HEK293 (cell line): Measurements from ENCODE around the gene PLIN5.

Experiments
- CTCF ChIA-PET: fragments of 350-600 bp; formaldehyde crosslinking; extraction: SDS; loops from one replicate; lab custom pipeline; 2021; ENCODE audit warnings: antibody characterized with exemption; lab: Yijun Ruan, JAX
- POLR2A ChIA-PET: fragments of 300-600 bp; formaldehyde crosslinking; extraction: SDS; loops from one replicate; lab custom pipeline; 2020; ENCODE audit warnings: antibody characterized with exemption, inconsistent platforms; lab: Yijun Ruan, JAX
- H3K27ac ChIP-seq: fragments of 200-500 bp; sonication (Bioruptor generic); 2 replicates; pipeline ENCODE4 v1.5.1; 2014; ENCODE audit warnings: low read depth, low read length, control low read depth, inconsistent platforms; ENCODE audit errors: extremely low read depth
- H3K36me3 ChIP-seq, 2 experiments: fragments of 200-500 bp in 1 of 2; sonication (Bioruptor generic) in 1 of 2; 1 replicate in 1 of 2; 2 replicates in 1 of 2; pipeline ENCODE4 v1.5.1; 2014 to 2017; ENCODE audit warnings: inconsistent platforms in 2 of 2, low read length in 2 of 2; ENCODE audit not compliant: control insufficient read depth in 2 of 2, insufficient read depth in 1 of 2
- H3K4me1 ChIP-seq: fragments of 200-500 bp; sonication (Bioruptor generic); 2 replicates; pipeline ENCODE4 v1.5.1; 2014; ENCODE audit warnings: mild to moderate bottlenecking, low read length, inconsistent platforms; ENCODE audit not compliant: control insufficient read depth, insufficient read depth
- H3K4me3 ChIP-seq: 2 replicates; pipeline ENCODE4 v1.5.1; 2011; ENCODE audit warnings: low read depth, mild to moderate bottlenecking, control low read depth, low read length, moderate library complexity
- H3K9me3 ChIP-seq: fragments of 200-500 bp; sonication (Bioruptor generic); 2 replicates; pipeline ENCODE4 v1.5.1; 2014; ENCODE audit warnings: low read depth, low read length, inconsistent platforms; ENCODE audit not compliant: control insufficient read depth, insufficient read depth
- HOXC10 ChIP-seq: sonication (generic); formaldehyde crosslinking; IDR thresholded peaks from 2 replicates; pipeline ENCODE4 v1.8.1; 2023; ENCODE audit warnings: mild to moderate bottlenecking, missing genetic modification reagents
- KLF8 ChIP-seq: fragments of 450-650 bp; formaldehyde crosslinking; IDR thresholded peaks from 2 replicates; pipeline ENCODE4 v1.5.1; 2016; ENCODE audit warnings: missing biosample characterization, missing genetic modification characterization
- SP7 ChIP-seq: fragments of 450-650 bp; formaldehyde crosslinking; IDR thresholded peaks from 2 replicates; pipeline ENCODE4 v1.5.1; 2016; ENCODE audit warnings: missing biosample characterization, missing genetic modification characterization
- WT1 ChIP-seq: fragments of 450-650 bp; formaldehyde crosslinking; IDR thresholded peaks from 2 replicates; pipeline ENCODE4 v1.5.1; 2016; ENCODE audit warnings: missing biosample characterization, missing genetic modification characterization
- ZBTB8A ChIP-seq: fragments of 450-650 bp; formaldehyde crosslinking; IDR thresholded peaks from 2 replicates; pipeline ENCODE4 v1.5.1; 2016; ENCODE audit warnings: missing biosample characterization, missing genetic modification characterization
- ZNF114 ChIP-seq: fragments of 450-650 bp; formaldehyde crosslinking; IDR thresholded peaks from 2 replicates; pipeline ENCODE4 v1.5.0; 2017; ENCODE audit warnings: missing biosample characterization, missing genetic modification characterization
- ZNF16 ChIP-seq: fragments of 450-650 bp; formaldehyde crosslinking; IDR thresholded peaks from 2 replicates; pipeline ENCODE4 v1.5.1; 2016; ENCODE audit warnings: low read depth, missing biosample characterization, missing genetic modification characterization
- ZNF2 ChIP-seq: fragments of 450-650 bp; formaldehyde crosslinking; IDR thresholded peaks from 2 replicates; pipeline ENCODE4 v1.5.1; 2016; ENCODE audit warnings: missing biosample characterization, missing genetic modification characterization
- ZNF433 ChIP-seq: fragments of 450-650 bp; formaldehyde crosslinking; IDR thresholded peaks from 2 replicates; pipeline ENCODE4 v1.5.1; 2016; ENCODE audit warnings: missing biosample characterization, missing genetic modification characterization, low read depth
- ZNF623 ChIP-seq: fragments of 450-650 bp; formaldehyde crosslinking; IDR thresholded peaks from 2 replicates; pipeline ENCODE4 v1.5.1; 2016; ENCODE audit warnings: missing biosample characterization, missing genetic modification characterization
- ZSCAN16 ChIP-seq: fragments of 450-650 bp; formaldehyde crosslinking; IDR thresholded peaks from 2 replicates; pipeline ENCODE4 v1.5.1; 2016; ENCODE audit warnings: missing biosample characterization, missing genetic modification characterization
- TF ChIP-seq, protein P1 (sequence below): fragments of 450-650 bp; formaldehyde crosslinking; IDR thresholded peaks from 2 replicates; pipeline ENCODE4 v1.5.1; 2016; ENCODE audit warnings: missing biosample characterization, missing genetic modification characterization
- TF ChIP-seq, protein P2 (sequence below): fragments of 450-650 bp; formaldehyde crosslinking; conservative IDR thresholded peaks from 2 replicates; pipeline ENCODE4 v1.5.1; 2016; ENCODE audit warnings: low read depth, missing biosample characterization, missing genetic modification characterization
- TF ChIP-seq, protein P3 (sequence below): fragments of 450-650 bp; formaldehyde crosslinking; IDR thresholded peaks from 2 replicates; pipeline ENCODE4 v1.5.1; 2016; ENCODE audit warnings: missing biosample characterization, missing genetic modification characterization
- TF ChIP-seq, protein P4 (sequence below): fragments of 450-650 bp; formaldehyde crosslinking; IDR thresholded peaks from 2 replicates; pipeline ENCODE4 v1.5.1; 2016; ENCODE audit warnings: missing biosample characterization, missing genetic modification characterization

Gene PLIN5

DNA sequence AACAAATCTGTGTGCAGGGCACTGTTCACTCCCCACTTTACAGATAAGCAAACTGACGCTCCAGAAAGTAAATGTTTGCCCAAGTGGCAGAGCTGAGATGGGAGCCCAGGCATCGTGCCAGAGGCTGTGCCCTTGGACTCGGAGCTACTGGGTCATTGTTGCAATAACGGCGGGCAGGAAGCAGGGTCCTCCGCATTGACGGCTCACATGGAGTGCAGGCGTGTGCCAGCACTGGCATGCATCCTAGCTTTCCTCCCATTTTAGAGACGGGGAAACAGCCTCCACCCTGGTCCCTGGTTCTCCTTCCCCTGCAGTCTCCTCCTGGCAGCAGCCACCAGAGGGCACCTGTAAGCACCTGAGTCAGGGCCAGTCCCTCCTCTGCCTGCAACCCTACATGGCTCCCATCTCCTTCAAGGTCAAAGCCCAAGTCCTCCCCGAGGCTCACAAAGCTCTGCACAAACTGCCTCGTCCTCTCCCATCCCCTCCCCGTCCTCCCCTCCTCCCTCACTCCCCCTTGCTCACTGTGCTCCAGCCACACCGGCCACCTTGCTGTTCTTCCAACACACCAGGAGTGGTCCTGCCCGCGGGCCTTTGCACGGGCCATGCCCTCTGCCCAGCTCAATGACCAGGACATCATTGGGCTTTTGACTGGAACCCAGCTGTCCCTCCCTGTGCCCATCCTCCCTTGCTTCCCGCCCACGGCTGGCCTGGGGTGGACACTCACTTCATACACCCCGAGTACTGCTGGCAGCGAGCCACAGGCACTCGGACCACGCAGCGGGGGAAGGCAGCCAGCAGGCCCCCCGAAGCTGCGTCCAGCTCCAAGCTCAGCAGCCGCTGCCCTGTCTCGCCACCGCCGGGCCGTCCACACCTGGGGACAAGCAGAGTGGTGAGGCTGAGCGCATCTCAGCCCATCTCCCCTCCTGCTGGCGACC is 12.5 kb upstream of the PLIN5 start:
- H3K27ac ChIP-seq, result no peak overlapping the region
- ChIA-PET CTCF (interaction anchor here (0.6 to 1.5 kb wide), 12 partner anchors 8 to 280 kb away, joined by 3 to 5 read pairs (median 3); no protein-coding TSS in a partner anchor), POLR2A (no interaction called here)
- H3K4me1 ChIP-seq, result no peaks in the 10 kb centered on the region
- no peak for TF ChIP-seq ZSCAN16
- TF ChIP-seq, protein P1, sequence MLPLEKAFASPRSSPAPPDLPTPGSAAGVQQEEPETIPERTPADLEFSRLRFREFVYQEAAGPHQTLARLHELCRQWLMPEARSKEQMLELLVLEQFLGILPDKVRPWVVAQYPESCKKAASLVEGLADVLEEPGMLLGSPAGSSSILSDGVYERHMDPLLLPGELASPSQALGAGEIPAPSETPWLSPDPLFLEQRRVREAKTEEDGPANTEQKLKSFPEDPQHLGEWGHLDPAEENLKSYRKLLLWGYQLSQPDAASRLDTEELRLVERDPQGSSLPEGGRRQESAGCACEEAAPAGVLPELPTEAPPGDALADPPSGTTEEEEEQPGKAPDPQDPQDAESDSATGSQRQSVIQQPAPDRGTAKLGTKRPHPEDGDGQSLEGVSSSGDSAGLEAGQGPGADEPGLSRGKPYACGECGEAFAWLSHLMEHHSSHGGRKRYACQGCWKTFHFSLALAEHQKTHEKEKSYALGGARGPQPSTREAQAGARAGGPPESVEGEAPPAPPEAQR (tag by site-specific recombination), result no peak
- no peak for TF ChIP-seq HOXC10 (CRISPR knock-in tag)
- no peak for TF ChIP-seq ZNF433
- TF ChIP-seq, protein P2, sequence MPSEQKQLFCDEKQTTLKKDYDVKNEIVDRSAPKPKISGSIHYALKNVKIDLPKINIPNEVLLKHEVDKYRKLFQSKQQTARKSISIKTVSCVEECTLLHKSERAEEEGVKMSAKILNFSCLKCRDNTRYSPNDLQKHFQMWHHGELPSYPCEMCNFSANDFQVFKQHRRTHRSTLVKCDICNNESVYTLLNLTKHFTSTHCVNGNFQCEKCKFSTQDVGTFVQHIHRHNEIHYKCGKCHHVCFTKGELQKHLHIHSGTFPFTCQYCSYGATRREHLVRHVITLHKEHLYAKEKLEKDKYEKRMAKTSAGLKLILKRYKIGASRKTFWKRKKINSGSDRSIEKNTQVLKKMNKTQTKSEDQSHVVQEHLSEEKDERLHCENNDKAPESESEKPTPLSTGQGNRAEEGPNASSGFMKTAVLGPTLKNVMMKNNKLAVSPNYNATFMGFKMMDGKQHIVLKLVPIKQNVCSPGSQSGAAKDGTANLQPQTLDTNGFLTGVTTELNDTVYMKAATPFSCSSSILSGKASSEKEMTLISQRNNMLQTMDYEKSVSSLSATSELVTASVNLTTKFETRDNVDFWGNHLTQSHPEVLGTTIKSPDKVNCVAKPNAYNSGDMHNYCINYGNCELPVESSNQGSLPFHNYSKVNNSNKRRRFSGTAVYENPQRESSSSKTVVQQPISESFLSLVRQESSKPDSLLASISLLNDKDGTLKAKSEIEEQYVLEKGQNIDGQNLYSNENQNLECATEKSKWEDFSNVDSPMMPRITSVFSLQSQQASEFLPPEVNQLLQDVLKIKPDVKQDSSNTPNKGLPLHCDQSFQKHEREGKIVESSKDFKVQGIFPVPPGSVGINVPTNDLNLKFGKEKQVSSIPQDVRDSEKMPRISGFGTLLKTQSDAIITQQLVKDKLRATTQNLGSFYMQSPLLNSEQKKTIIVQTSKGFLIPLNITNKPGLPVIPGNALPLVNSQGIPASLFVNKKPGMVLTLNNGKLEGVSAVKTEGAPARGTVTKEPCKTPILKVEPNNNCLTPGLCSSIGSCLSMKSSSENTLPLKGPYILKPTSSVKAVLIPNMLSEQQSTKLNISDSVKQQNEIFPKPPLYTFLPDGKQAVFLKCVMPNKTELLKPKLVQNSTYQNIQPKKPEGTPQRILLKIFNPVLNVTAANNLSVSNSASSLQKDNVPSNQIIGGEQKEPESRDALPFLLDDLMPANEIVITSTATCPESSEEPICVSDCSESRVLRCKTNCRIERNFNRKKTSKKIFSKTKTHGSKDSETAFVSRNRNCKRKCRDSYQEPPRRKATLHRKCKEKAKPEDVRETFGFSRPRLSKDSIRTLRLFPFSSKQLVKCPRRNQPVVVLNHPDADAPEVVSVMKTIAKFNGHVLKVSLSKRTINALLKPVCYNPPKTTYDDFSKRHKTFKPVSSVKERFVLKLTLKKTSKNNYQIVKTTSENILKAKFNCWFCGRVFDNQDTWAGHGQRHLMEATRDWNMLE, result no peak
- TF ChIP-seq ZNF114, result no peak
- TF ChIP-seq WT1, result no peak
- TF ChIP-seq SP7 (tag by site-specific recombination), result 0 out of 2 replicates have a peak, but pooled peaks have one; percentile 14
- peak; percentile 96 for TF ChIP-seq ZNF16 (tag by site-specific recombination)
- no peak for TF ChIP-seq ZBTB8A
- peak; percentile 48; the same call in 1 of the 2 replicates for TF ChIP-seq KLF8 (tag by site-specific recombination)
- TF ChIP-seq, protein P3, sequence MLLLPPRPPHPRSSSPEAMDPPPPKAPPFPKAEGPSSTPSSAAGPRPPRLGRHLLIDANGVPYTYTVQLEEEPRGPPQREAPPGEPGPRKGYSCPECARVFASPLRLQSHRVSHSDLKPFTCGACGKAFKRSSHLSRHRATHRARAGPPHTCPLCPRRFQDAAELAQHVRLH (tag by site-specific recombination), result peak; percentile 73; the same call in 1 of the 2 replicates
- TF ChIP-seq ZNF623 (tag by site-specific recombination), result peak; percentile 99
- TF ChIP-seq, protein P4, sequence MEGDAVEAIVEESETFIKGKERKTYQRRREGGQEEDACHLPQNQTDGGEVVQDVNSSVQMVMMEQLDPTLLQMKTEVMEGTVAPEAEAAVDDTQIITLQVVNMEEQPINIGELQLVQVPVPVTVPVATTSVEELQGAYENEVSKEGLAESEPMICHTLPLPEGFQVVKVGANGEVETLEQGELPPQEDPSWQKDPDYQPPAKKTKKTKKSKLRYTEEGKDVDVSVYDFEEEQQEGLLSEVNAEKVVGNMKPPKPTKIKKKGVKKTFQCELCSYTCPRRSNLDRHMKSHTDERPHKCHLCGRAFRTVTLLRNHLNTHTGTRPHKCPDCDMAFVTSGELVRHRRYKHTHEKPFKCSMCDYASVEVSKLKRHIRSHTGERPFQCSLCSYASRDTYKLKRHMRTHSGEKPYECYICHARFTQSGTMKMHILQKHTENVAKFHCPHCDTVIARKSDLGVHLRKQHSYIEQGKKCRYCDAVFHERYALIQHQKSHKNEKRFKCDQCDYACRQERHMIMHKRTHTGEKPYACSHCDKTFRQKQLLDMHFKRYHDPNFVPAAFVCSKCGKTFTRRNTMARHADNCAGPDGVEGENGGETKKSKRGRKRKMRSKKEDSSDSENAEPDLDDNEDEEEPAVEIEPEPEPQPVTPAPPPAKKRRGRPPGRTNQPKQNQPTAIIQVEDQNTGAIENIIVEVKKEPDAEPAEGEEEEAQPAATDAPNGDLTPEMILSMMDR, result peak; percentile 54
- TF ChIP-seq ZNF2 (tag by site-specific recombination), result no peak
- H3K9me3 ChIP-seq, result no peaks in the 10 kb centered on the region
- H3K36me3 ChIP-seq, result peaks cover 0 to 17% of the 10 kb centered on the region in 2 experiments; a peak in 2 of 3 replicates
- H3K4me3 ChIP-seq, result no peak overlapping the region
